GM21360 (cell line): ENCODE measurements around the gene GPR132.
A peak's percentile ranks its signal among the peaks of the same experiment; 100 is the strongest.
"Not testable (repeated sequence)": the region's sequence is repeated elsewhere in the genome, so short reads cannot be mapped to it uniquely, and the experiment has no call there.

Source experiments
- ATAC-seq: cut with Tn5 transposase; IDR thresholded peaks from one replicate; pipeline ENCODE4 v1.9.1; 2021; ENCODE audit warnings: mild to moderate bottlenecking, moderate library complexity; ENCODE audit not compliant: unreplicated experiment

The GPR132 gene

GRCh38 chr14:105045710-105046326 is 19.4 kb downstream of the GPR132 start:
- ATAC-seq = peak; percentile 66

- ATAC-seq = no peak
These were observed 21.6 kb downstream of the GPR132 start for GRCh38 chr14:105043641-105044040.

GRCh38 chr14:105042813-105043212 is 22.4 kb downstream of the GPR132 start:
- ATAC-seq = no peak

- ATAC-seq = no peak
These were observed 23.1 kb downstream of the GPR132 start for GRCh38 chr14:105041841-105042765.

GRCh38 chr14:105039458-105040205 is 25.6 kb downstream of the GPR132 start:
- ATAC-seq = no peak

- not testable (repeated sequence) for ATAC-seq
These were observed 29.6 kb downstream of the GPR132 start for GRCh38 chr14:105035616-105036015.

GRCh38 chr14:105034315-105035039 is 30.8 kb downstream of the GPR132 start:
- ATAC-seq = no peak

GRCh38 chr14:105033412-105033900 is 31.8 kb downstream of the GPR132 start:
- ATAC-seq = not testable (repeated sequence)

GRCh38 chr14:105032451-105032901 is 32.8 kb downstream of the GPR132 start:
- ATAC-seq = not testable (repeated sequence)

GRCh38 chr14:105030836-105031396 is 34.3 kb downstream of the GPR132 start:
- ATAC-seq = no peak

GRCh38 chr14:105030194-105030593 is 35.0 kb downstream of the GPR132 start:
- ATAC-seq = no peak

- no peak for ATAC-seq
These were observed 35.8 kb downstream of the GPR132 start for GRCh38 chr14:105029402-105029801.

- no peak for ATAC-seq
These were observed 36.8 kb downstream of the GPR132 start for GRCh38 chr14:105028251-105028927.

GRCh38 chr14:105027718-105028117 is 37.5 kb downstream of the GPR132 start:
- ATAC-seq = not testable (repeated sequence)

- ATAC-seq = no peak
These were observed 38.2 kb downstream of the GPR132 start for GRCh38 chr14:105026802-105027563.

GRCh38 chr14:105026033-105026785 is 39.0 kb downstream of the GPR132 start:
- no peak for ATAC-seq

GRCh38 chr14:105025429-105025828 is 39.8 kb downstream of the GPR132 start:
- no peak for ATAC-seq
